Dedifferentiated amniotic fluid mesenchymal stem cell (primary cell): ENCODE data around the gene CHDH.

Experiments used
- DNase-seq: peaks from one replicate; pipeline ENCODE4 v3.0.0-alpha.2; 2016; ENCODE audit errors: extremely low spot score

The CHDH gene

DNA sequence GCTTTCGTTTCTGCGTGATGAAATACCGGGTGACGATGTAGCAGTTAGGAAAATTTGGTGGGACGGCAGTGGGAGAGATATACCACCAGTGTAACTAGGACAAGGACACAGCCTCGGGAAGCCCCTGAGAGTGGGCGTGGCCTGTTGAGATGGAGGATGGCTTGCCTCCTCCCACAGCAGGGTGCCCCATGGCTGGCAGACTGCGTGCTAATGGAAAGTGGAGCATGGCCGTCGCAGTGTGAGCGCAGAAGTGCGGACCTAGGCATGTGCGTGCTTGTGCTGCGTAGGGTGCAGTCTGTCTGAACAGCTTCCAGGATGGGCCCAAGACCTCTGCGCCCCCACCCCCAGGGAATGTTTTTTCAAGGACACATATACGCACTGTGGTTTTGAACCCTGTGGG lies 56.8 kb downstream of the CHDH start:
- DNase-seq: no peak

DNA sequence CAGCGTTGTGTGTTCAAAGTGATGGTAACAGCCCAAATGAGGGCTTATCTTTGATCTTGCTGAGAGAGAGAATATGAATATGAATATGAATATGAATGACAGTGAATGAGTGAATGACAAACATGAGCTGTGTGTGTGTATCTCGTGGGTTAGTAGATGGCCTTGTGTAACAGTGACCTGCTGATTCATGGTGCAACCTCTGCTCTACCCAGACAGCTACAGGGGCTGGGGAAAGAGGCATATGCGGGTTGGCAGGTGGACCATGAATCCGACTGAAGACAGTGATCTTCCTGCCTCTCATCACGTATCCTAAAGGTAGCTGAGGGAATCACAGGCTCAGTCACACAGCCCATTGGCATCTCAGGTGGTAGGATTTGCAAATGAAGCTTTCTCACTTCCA lies 58.2 kb downstream of the CHDH start:
- no peak for DNase-seq

DNA sequence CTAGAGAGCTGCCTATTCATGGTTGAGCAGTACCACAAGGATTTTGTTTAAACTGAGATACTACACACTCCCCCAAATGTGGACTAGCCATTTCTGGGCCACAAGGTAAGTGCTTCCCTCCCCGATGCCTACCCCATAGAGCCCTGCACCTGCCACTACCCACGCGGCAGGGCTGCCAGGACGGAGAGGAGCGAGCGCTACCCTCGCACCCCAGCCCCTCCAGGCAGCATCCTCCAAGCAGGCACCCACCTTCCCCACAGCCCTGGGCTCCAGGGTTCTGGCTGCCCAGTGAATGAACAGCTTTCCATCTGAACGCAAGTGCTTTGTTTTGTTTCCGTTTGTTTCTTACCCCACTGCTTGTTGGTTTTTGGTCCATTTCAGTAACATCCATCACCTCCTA lies 59.2 kb downstream of the CHDH start:
- DNase-seq: no peak

DNA sequence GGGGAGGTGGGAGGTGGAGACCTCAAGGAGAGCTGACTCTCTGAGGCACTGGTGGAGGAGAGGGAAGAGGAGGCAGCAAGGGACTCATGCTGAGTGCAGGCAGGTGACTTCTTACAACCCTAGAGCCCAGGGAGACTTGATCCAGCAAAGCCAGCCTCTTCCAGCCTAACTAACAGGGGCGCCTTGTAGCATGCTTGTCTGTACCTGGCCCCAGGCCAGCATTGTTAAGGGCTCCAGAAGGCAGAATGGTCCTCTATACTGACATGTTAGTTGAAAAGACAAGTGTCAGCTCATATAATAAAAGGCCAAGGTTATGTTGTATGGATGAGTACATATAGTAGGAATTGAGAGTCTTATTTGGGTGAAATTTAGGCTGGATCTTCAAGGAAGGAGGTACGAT lies 65.4 kb downstream of the CHDH start:
- no peak for DNase-seq

DNA sequence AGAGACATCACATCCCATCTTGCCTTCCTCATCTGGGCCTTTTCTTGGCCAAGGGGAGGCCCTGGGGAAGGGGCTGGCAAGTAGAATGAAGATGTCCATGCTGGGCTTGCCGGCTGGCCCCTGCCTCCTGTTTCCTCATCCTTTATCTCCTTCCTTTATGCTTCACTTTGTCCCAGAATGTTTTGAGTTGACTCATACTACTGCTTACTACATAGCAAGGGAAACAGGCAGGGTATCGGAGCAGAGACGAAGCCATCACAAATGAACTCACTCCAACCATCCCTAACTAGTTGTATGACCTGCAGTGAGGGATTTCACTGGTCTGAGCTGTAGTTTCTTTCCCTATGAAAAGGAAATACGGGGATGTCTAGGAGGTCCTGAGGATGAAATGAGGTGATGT lies 66.0 kb downstream of the CHDH start:
- no peak for DNase-seq

GRCh38 chr3:53778153-53778552 lies 68.1 kb downstream of the CHDH start:
- no peak for DNase-seq

DNA sequence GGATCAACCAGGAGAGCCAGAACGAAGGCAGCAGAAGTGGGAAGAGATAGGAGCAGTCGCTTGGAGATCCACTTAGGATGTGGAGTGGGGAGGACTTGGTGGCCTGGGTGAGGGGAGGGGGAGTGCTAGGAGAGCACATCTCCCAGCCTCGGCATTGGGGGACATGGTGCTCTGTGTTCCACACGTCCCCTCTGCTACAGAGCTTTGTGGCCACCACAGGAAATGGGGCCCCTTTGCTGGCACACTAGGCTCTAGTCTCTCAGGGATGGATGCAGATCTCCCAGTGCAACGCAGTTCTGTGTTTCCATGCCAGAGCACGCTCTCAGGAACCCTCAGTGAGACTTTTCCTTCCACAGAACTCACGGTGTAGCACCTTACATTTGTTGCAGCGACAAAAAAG lies 68.8 kb downstream of the CHDH start:
- no peak for DNase-seq

GRCh38 chr3:53776494-53777101 lies 69.6 kb downstream of the CHDH start:
- peak; percentile 65 for DNase-seq

GRCh38 chr3:53775834-53776251 lies 70.4 kb downstream of the CHDH start:
- peak; percentile 21 for DNase-seq

DNA sequence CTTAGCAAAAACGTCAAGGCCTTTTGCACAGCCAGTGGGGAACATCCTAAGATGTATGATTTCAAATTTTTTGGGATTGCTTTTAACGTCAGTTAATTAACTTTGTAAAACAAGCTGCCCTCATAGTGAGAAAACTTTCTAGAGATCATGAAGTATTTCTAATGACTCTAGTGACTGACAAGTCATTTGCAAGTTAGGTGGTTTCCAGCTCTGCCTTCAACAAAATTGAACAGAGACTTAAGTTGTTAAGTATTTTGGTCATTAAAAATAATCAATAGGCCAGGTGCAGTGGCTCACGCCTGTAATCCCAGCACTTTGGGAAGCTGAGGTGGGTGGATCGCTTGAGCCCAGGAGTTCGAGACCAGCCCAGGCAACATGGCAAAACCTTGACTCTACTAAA lies 71.2 kb downstream of the CHDH start:
- DNase-seq: no peak

DNA sequence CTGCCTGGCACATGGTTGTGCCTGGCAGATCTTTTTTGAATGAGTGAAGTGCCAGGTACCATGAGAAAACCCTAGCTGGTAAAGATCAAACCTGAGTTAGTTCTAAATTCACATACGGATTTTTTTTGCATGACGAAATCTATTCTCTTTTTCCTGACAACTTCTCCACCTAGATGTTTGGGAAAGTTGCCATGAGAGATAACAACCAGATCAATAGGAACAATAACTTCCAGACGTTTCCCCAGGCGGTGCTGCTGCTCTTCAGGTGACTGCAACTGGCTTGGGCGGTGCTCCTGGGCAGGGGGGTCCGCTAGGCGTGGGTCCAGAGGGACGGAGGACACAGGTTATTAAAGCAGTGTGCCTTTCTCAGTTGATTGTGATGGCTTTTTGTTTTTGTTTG lies 71.8 kb downstream of the CHDH start:
- DNase-seq: no peak

DNA sequence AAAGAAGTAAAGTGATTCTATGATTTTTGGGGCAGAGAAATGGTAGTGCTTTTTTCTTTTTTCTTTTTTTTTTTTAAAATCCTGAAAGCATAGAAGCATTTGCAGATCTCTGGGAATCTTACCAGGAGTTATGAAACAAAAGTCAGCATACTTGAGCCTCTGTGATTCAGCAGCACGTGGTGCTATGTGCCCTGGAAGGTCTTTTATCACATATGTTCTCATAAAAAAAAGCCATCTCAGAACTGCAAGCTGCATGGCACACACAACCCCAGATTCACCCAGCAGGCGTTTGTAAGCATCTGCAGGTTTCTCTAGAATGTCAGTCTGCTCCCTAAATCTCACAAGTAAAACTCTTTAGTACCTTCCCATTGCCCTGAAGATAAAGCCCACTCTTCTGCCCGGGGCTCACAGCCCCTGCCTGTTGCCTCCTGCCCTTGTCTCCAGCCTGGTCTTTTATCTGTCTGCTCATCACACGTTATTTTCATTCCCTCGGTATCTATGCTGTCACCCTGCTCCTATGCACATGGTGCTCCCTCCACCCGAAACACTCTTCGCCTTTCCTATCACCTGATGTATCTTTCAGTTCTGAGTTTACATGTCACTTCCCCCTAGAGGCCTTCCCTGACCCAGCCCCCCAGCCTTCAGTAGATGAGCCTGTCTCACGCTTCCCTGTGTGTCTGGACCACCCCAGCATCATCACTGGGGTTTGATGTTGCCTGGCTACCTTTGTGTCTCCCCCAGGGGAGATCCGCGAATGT lies 72.4 kb downstream of the CHDH start:
- peak; percentile 93 for DNase-seq

- peak; percentile 79 for DNase-seq
Observed at GRCh38 chr3:53773021-53773436, 73.2 kb downstream of the CHDH start.

GRCh38 chr3:53772562-53772961 lies 73.7 kb downstream of the CHDH start:
- no peak for DNase-seq

GRCh38 chr3:53768478-53769459 lies 77.5 kb downstream of the CHDH start:
- DNase-seq: no peak

DNA sequence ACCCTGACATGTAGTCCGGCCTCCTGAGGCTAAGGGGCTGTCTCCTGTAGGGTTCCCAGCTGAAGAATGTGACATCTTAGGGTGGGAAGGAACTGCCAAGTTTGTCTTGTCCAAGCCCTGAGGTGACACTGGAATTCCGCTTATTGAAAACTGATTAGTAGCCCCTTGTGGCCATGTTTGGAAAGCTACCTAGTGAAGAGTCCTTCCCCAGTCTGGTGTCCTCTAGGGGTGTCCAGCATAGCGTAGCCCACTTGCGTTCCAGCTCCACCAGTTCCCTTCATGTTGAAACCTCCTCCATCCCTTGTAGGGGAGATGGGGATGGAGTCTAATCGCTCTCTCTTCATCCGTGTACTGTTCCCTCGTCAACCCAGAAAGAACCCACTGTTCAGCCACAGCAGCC lies 79.5 kb downstream of the CHDH start:
- no peak for DNase-seq

GRCh38 chr3:53765753-53766152 lies 80.5 kb downstream of the CHDH start:
- DNase-seq: no peak

- DNase-seq: no peak
Observed at GRCh38 chr3:53764026-53764775, 82.0 kb downstream of the CHDH start.

- no peak for DNase-seq
Observed at GRCh38 chr3:53763353-53763752, 82.9 kb downstream of the CHDH start.
